Endothelial cell (in vitro differentiated cells): ENCODE measurements around the gene WWP2. TPM values are rescaled to one million over a fixed set of nuclear protein-coding genes. Genes with fewer than 3 reads are reported as not detected.

Experiments
- DNase-seq: peaks from one replicate; pipeline ENCODE4 v3.0.0; 2021; ENCODE audit warnings: low spot score
- H3K27ac Mint-ChIP-seq: one replicate; pipeline ENCODE4 v1.8.0; 2021; ENCODE audit warnings: mixed read lengths, inconsistent platforms; ENCODE audit not compliant: unreplicated experiment
- H3K27me3 Mint-ChIP-seq: one replicate; pipeline ENCODE4 v1.8.0; 2021; ENCODE audit warnings: mild to moderate bottlenecking, moderate library complexity, mixed read lengths, inconsistent platforms; ENCODE audit not compliant: unreplicated experiment
- H3K36me3 Mint-ChIP-seq: one replicate; pipeline ENCODE4 v1.8.0; 2021; ENCODE audit warnings: mild to moderate bottlenecking, low read depth, mixed read lengths, inconsistent platforms; ENCODE audit not compliant: unreplicated experiment
- H3K4me1 Mint-ChIP-seq: one replicate; pipeline ENCODE4 v1.8.0; 2021; ENCODE audit warnings: mild to moderate bottlenecking, mixed read lengths, inconsistent platforms; ENCODE audit not compliant: unreplicated experiment
- H3K4me3 Mint-ChIP-seq: one replicate; pipeline ENCODE4 v1.8.0; 2021; ENCODE audit warnings: mild to moderate bottlenecking, mixed read lengths, inconsistent platforms; ENCODE audit not compliant: unreplicated experiment
- H3K9me3 Mint-ChIP-seq: one replicate; pipeline ENCODE4 v1.8.0; 2021; ENCODE audit warnings: mixed read lengths, inconsistent platforms; ENCODE audit not compliant: unreplicated experiment
- CTCF ChIP-seq: fragments of 200-600 bp; sonication (generic); IDR thresholded peaks from one replicate; pipeline ENCODE4 v1.5.0; 2021; ENCODE audit warnings: antibody characterized with exemption; ENCODE audit not compliant: unreplicated experiment
- total RNA-seq: library from RNA; stranded (reverse); fragmentation: NEBNext Ultra II Directional; extraction: Animal tissue kit (Norgen Biotek cat#: 25700); gene quantifications from one replicate; pipeline ENCODE4 v1.2.1, GENCODE V29; 2021; ENCODE audit not compliant: unreplicated experiment

Gene WWP2
- total RNA-seq, 1 donor from 2014 or later: 35.3 TPM

GRCh38 chr16:69894676-69895075 is 132.5 kb downstream of the WWP2 start:
- Mint-ChIP-seq H3K27me3 (peaks cover 5% of the 10 kb centered on the region), H3K9me3 (no peaks in the 10 kb centered on the region), H3K36me3 (peaks cover 7% of the 10 kb centered on the region), H3K4me1 (peaks cover 13% of the 10 kb centered on the region), H3K4me3 (no peak overlapping the region), H3K27ac (no peak overlapping the region)
- no peak for TF ChIP-seq CTCF
- DNase-seq: no peak

- H3K4me3 Mint-ChIP-seq: no peak overlapping the region
- H3K27me3 Mint-ChIP-seq: no peaks in the 10 kb centered on the region
- no peak for TF ChIP-seq CTCF
- no peak overlapping the region for H3K27ac Mint-ChIP-seq
- no peaks in the 10 kb centered on the region for H3K9me3 Mint-ChIP-seq
- H3K36me3 Mint-ChIP-seq: no peaks in the 10 kb centered on the region
- DNase-seq: no peak
- H3K4me1 Mint-ChIP-seq: no peaks in the 10 kb centered on the region
These were observed 141.8 kb downstream of the WWP2 start for GRCh38 chr16:69903865-69904415.

- TF ChIP-seq CTCF: no peak
- Mint-ChIP-seq H3K4me1 (no peaks in the 10 kb centered on the region), H3K9me3 (no peaks in the 10 kb centered on the region), H3K4me3 (no peak overlapping the region), H3K27ac (no peak overlapping the region), H3K27me3 (no peaks in the 10 kb centered on the region), H3K36me3 (no peaks in the 10 kb centered on the region)
- no peak for DNase-seq
These were observed 142.5 kb downstream of the WWP2 start for GRCh38 chr16:69904495-69905170.

- Mint-ChIP-seq H3K4me1 (no peaks in the 10 kb centered on the region), H3K9me3 (no peaks in the 10 kb centered on the region), H3K27ac (no peak overlapping the region)
These were observed 143.0 kb downstream of the WWP2 start for GRCh38 chr16:69905171-69905555.

More at GRCh38 chr16:69905171-69905555, 143.0 kb downstream of the WWP2 start:
- no peak for TF ChIP-seq CTCF
- DNase-seq: no peak
- no peak overlapping the region for H3K4me3 Mint-ChIP-seq
- no peaks in the 10 kb centered on the region for H3K36me3 Mint-ChIP-seq
- no peaks in the 10 kb centered on the region for H3K27me3 Mint-ChIP-seq
